B cell (primary cell): ENCODE measurements around the gene SRPRB.

Experiments
- EZH2 ChIP-seq: IDR thresholded peaks from 2 replicates; pipeline ENCODE4 v1.6.1; 2012; ENCODE audit warnings: borderline replicate concordance, low read depth, mild to moderate bottlenecking, moderate library complexity, low read length; ENCODE audit not compliant: insufficient read depth, poor library complexity, severe bottlenecking
- TF ChIP-seq, protein P1 (sequence below): fragments of 200-600 bp; IDR thresholded peaks from one replicate; pipeline ENCODE4 v1.8.0; 2022; ENCODE audit warnings: antibody characterized with exemption, mild to moderate bottlenecking

DNA sequence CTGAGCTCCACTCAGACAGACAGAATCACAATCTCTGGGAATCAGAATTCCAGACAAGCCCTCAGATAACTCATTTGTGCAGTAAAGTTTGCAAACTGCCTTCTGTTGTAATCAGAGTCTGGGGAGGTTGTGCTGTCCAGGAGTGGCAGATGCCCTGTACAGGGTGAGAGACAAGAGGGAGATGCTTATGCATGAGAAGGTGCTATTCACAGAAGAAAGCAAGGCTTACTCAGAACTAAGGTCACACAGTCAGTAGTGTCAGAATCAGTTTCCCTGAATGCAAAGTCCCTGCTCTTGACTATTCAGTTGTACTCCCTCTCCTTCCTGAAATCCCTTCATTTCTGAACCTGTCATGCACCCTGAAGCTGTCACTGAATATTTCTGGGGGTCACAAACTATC is 43.7 kb downstream of the SRPRB start:
- TF ChIP-seq, protein P1, sequence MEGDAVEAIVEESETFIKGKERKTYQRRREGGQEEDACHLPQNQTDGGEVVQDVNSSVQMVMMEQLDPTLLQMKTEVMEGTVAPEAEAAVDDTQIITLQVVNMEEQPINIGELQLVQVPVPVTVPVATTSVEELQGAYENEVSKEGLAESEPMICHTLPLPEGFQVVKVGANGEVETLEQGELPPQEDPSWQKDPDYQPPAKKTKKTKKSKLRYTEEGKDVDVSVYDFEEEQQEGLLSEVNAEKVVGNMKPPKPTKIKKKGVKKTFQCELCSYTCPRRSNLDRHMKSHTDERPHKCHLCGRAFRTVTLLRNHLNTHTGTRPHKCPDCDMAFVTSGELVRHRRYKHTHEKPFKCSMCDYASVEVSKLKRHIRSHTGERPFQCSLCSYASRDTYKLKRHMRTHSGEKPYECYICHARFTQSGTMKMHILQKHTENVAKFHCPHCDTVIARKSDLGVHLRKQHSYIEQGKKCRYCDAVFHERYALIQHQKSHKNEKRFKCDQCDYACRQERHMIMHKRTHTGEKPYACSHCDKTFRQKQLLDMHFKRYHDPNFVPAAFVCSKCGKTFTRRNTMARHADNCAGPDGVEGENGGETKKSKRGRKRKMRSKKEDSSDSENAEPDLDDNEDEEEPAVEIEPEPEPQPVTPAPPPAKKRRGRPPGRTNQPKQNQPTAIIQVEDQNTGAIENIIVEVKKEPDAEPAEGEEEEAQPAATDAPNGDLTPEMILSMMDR = no peak
- no peak for TF ChIP-seq EZH2
